Measurements from ENCODE around the gene HACD1.
"Not testable (repeated sequence)": the region's sequence is repeated elsewhere in the genome, so short reads cannot be mapped to it uniquely, and the experiment has no call there.

Gene HACD1

DNA sequence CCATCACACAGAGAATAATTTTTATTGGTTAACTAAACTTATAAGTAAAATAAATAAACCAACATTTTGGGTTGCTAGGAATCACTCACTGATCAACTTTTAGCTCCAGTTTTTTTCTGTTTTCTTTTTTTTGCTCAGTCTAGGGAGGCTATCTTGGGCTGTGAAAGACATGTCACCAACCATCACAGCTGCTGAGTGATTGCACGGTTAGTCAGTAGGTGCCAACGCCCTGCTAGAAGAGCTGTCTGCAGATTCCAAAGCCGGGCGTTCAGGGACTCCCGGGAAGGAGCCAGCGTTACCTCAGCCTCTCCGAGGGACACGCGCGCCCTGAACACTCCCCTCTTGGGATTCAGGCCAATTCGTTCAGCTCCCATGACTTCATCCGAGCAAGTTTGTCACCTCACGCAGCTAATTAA is 26.2 kb upstream of the HACD1 start:
- peak in 1 of 5 donors; percentile 14 for DNase-seq

DNA sequence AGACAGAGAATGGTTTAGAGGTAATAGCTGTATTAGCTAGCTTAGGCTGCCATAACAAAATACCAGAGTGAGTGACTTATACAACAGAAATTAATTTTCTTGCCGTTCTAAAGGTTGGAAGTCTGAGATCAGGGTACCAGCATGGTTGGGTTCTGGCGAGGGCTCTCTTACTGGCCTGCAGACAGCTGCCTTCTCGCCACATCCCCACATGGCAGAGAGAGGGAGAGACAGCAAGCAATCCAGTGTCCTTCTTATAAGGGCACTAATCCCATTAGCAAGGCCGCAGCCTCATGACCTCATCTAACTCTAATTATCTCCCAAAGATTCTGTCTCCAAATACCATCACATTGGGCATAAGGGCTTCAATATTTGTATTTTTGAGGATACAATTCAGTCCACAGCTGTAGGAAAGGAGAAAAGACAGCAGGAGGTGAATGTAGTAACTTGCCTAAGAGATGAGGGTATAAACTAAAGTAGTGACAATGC is 23.2 kb upstream of the HACD1 start:
- DNase-seq = no peak

DNA sequence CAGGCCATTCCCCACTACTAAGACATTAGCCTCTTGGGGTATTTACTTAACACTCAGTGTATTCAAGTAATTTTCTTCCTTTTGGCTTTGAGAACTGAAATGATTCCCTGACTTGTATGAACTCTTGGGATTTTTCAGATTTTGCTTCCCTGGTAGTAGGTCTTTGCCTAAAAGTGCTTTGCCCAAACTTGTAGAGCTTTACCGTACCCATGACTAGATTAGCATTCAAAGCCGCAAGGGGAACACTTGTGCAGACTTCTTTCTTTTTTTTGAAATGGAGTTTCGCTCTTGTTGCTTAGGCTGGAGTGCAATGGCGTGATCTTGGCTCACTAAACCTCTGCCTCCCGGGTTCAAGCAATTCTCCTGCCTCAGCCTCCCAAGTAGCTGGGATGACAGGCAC is 20.7 kb upstream of the HACD1 start:
- DNase-seq = no peak

DNA sequence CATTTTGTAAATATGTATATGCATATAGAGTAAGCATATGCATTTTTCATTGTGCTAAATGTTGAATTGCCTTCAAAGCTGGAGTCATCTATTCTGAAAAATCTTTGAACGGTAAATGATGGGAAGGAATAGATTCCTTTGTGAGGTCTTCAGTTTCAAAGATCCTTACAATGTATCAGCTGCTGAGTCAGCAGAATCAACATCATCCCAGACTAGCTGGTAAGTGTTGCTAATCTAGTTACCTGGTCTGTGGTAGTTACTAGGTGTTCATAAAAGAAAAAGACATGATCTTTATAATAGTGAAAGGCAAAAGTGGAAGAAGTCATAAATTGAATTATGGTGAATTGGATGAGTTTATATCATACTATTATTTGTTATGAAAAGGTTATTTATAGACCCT is 16.2 kb upstream of the HACD1 start:
- no peak for DNase-seq

DNA sequence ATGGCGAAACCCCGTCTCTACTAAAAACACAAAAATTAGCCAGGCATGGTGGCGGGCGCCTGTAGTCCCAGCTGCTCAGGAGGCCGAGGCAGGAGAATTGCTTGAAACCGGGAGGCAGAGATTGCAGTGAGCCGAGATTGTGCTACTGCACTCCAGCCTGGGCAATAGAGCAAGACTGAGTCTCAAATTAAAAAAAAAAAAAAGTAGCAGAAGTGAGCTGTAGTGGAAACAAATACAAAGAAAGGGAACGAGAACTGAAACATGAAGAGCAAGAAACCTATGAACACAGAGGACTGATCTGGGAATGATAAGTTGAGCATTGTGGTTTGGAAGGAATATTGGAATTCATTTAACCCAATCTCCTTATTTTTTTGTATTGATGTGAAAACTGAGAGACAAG is 15.4 kb upstream of the HACD1 start:
- DNase-seq = not testable (repeated sequence)

DNA sequence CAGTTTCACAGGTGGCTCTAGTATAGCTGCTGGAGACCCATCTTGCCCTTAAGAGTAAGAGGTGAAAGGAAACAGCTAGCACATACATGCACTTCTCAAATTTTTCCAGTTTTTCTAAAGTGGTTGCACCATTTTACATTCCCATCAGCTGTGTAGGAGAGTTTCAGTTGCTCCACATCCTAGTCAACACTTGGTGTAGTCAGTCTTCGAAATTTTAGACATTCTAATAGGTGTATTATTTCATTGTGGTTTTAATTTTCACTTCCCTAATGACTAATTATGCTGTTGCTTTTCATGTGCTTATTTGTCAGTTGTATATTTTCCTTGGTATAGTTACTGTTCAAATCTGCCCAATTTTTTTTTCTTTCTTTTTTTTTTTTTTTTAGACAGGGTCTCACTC is 9.5 kb upstream of the HACD1 start:
- no peak for DNase-seq

DNA sequence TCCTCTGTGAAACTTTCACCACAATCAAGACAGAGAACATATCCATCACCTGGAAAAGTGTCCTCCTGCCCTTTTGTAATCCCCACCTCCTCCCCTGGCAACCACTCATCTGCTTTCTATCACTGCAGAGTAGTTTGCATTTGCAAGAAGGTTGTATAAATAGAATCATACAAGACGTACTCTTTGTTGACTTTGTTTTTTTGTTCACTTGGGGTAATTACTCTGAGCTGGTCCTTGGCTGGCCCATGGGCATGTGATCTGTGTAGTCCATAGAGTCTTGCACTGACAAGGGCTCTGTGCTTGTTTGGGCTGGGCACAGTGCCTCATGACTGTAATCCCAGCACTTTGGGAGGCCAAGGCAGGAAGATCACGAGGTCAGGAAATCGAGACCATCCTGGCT is 7.8 kb upstream of the HACD1 start:
- DNase-seq = no peak

DNA sequence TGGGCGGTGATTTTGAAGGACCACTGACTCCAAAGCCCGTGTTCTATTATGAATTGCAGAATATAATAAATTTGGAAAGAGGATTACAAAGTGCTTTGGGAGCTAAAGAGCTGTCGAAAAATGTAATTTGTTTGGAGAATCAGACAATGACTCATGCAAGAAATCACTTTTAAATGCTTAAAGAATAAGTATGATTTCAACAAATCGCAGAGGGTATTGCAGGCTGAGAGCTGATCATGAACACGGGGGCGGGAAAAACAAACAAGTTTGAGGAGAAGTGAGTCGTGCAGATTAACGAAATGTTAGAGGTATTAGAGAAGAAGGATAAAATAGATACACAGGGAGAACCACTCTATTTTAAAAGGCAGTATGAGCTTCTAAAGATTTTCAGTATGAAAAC is 4.9 kb upstream of the HACD1 start:
- DNase-seq = no peak

DNA sequence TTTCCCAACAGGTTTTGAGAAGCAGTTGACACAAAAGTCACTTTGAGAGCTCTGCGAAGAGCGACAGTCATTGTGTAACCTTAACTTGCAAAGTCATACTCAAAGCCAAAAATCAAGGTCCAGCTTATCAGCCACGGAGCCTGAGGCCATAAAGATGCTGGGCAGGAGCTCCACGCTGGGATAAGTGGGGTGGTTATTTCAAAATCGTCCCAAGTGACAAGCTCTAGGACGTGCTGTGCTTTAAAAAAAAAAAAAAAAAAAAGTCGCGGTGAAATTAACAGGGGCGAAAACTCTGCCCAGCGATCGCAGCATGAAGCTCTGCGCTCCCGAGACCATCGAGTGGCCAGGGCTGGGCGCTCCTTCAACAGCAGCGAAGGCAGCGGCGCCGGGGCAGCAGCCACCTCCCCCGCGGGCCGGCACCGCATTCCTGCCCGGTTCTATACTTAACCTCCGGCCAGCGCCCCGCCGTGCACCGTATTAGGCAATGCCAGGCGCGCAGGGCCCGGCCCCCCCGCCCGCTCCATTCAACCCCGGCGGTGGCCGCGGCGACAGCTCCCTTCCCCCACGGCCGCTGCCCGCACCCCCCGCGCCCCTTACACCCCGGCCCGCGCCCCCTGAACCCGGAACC is 657 bp downstream of the HACD1 start:
- peak in 4 of 5 donors; percentile 1 to 12 (median 10) for DNase-seq

DNA sequence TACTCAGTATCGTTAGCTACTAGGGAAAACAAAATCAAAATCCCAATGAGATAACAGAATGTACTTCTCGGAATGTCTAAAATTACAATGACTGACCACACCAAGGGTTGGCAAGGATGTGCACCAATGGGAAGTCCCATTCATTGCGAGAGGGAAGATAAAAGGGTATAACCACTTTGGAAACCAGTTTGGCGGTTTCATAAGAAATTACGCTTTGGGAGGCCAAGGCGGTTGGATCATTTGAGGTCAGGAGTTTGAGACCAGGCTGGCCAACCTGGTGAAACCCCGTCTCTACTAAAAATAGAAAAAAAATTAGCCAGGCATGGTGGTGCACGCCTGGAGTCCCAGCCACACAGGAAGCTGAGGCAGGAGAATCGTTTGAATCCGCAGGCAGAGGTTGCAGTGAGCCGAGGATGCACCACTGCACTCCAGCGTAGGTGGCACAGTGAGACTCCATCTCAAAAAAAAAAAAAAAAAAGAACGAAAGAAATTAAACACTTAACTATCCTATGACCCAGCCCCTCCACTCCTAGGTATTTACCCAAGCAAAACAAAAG is 7.6 kb downstream of the HACD1 start:
- DNase-seq = peak in 1 of 5 donors; percentile 8

DNA sequence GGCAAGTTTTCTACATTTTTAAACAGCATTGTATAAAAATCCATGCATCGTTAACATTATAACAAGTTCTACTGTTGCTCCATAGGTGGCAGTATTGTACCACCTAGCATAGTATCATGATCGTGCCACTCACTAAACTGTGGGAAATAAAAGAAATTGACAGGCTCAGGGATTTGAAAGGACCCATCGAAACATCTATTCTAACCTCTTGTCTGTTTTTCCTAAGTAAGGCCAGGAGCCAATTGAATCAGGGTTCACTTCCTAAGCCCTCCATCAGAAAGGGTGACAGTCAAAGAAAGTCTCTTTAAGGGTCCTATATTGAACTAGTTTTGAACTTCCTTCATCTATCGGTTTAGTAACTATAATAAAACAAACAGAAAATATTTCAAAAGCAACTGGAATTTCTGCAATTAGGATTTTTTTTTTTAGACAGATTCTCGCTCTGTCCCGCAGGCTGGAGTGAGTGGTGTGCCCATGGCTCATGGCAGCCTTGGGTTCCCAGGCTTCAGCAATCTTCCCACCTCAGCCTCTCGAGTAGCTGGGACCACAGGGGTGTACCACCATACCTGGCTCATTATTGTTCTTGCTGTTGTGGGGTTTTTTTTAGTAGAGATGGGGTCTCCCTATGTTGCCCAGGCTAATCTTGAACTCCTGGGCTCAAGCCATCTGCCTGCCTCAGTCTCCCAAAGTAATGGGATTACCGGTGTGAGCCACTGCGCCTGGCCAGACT is 9.4 kb downstream of the HACD1 start:
- peak in 2 of 5 donors; percentile 19 to 57 for DNase-seq

DNA sequence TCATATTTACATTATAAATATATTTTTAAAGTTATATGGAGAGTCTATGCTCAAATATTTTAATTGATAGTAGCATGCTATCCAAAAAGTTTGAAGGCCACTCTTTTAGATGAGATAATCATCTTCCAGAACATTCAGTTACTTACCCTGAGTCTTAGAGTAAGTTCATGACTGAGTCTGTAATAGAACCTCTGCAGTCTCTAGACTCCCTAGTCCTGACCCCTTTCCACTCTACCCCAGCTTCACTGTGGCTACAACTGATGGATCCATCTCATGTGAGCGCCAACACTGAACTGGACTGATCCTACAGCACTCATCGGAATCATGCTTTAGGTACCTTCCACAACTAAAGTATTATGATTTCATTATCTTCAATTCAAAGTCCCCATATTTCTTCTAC is 10.1 kb downstream of the HACD1 start:
- no peak for DNase-seq

DNA sequence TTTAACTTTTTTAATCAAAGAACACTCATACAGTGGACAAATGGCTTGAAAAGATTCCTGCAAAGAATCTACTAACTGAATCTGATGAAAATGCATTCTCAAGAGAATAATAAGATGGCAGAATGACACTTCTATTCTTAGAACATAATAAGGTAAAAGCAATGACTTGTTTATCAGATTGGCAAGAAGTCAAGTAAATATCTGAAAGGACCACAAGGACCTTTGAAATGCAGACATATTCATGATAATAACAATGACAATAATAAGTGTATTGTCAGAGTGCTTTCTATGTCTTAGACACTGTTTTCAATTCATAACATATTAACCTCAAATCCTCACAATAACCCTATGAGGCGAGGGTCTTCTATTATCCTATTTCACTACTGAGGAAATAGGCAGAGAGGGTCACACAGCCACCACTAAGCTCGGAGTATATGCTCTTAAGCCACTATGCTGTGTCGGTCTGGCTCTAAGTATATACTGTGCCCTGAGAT is 10.6 kb downstream of the HACD1 start:
- no peak for DNase-seq

DNA sequence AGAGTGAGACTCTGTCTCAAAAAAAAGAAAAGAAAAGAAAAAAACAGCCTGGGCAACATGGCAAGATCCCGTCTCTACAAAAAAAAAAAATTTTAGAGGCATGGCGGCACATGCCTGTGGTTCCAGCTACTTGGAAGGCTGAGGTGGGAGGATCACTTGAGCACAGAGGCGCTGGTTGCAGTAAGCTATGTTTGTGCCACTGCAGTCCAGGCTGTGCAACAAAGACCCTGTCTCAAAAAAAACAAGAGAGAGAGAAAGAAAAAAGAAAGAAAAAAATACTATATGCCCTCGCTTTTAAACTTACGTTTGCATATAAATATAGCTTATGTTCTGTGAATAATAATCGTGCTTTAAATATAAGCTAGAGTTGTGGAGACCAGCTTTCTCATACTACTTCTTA is 11.2 kb downstream of the HACD1 start:
- DNase-seq = no peak

DNA sequence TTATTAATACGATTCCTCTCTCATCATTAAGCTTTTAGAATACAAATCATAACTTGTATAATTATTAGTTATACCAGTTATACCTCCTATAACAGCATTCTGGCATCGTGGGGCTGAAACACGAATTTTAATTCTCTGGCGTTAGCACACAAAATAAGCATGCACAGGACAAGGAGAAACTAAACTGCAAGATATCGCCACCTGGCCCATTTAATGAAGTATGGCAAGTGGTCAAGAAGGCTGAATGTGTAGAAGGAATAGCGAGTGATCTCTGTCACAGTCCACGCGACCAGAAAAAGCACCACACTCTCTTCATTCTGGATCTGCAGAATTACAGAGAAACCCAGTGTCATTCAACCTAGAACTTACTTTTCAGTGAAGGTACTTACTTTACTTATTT is 18.1 kb downstream of the HACD1 start:
- peak in 1 of 5 donors; percentile 19 for DNase-seq

DNA sequence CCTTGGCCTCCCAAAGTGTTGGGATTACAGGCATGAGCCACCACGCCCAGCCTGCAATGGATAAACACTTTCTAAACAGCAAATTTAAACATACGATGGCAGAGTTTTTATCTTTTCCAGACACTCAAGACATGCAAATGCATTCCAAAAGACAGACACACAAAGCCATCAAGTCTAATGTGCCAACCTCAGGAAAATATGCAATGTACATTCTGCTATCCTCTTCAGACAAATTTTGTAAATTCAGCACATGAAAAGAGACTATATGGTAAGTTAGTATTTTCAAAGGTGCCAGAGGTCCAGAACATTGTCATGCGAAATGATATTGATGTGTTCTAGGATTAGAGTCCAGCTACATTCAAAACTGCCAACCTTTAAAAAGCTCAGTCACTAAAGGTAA is 19.8 kb downstream of the HACD1 start:
- no peak for DNase-seq

DNA sequence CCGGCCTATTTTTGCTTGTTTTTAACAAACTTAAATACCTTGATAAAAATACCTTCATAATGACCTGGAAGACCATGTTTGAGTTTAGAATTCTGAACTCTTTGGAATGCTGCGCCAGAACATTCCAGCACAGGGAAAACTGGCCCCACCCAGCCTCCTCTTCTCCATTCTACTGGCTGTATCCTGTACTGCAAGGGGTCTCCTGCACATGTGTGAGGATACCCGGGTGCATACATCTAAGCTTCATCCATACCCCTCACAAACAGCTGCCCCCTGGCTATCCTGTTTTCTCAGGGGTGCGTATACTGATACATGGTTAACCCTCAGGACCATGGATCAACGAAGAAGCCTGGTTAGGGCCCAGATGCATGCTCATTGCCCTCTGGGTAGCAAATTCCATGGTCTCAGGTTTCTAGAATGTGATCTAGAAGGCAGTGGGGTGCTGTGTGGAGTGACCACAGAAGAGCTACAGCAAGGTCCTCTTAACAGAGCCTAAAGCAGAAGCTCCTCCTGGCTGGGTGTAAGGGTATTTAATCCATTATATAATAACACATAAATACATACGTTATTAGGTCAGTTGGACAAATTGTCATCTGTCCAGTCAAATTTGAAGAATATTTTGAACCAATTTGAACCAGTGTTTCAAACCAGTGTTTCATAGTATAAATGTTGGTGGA is 26.1 kb downstream of the HACD1 start:
- no peak for DNase-seq

DNA sequence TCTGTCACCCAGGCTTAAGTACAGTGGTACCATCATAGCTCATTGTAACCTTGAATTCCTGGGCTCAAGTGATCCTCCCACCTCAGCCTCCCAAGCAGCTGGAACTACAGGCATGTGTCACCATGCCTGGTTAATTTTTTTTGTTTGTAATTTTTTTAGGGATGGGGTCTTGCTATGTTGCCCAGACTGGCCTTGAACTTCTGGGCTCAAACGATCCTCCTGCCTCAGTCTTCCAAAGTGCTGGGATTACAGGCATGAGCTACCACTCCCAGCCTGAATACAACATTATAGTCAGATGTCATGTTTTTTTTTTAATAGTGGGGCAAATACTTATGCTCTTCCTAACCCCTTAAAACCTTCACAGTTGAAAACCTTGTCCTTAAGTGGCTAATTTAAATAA is 27.9 kb downstream of the HACD1 start:
- DNase-seq = not testable (repeated sequence)

DNA sequence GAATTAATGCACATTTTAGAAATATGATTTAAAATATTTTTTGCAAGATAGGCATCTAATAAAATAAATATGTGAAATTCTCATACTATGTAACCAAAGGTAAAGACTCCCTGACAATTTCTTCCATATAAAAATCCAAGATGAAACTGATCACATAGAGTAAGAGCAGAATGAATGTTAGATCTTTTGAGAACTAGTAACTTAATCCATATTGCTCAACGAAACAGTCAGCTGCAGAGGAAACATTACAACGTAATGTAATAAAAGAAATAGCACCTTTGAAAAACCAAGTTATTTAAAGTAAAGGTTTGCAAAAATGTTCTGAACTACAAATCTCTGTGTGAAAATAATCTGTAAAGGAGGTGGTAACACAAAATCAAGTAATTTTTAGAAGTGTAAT is 28.8 kb downstream of the HACD1 start:
- no peak for DNase-seq

DNA sequence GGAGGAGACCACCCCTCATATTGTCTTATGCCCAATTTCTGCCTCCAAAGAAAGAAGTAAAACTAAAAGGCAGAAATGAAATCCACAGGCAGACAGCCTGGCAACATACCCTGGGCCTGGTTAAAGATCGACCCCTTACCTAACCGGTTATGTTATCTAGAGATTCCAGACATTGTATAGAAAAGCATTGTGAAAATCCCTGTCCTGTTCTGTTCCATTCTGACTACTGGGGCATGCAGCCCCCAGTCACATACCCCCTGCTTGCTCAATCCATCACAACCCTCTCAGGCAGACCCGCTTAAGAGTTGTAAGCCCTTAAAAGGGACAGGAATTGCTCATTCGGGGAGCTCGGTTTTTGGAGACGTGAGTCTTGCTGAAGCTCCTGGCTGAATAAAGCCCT is 29.9 kb downstream of the HACD1 start:
- not testable (repeated sequence) for DNase-seq

DNA sequence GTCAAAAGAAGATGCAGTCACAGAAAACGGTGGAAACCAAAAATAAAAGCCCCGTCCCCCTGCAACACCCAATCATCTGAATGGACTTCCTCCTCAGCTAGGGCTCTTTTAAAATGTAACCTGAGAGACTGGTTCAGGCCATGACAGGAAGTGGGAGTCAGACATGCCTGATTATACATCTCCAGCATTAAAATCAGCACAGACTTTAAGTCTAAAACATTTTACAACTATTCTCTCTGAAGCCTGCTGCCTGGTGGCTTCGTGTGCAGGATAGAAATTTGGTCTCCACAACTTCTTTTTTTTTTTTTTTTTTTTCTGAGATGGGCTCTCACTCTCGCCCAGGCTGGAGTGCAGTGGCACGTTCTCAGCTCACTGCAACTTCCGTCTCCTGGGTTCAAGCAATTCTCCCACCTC is 30.3 kb downstream of the HACD1 start:
- peak in 1 of 5 donors; percentile 15 for DNase-seq

DNA sequence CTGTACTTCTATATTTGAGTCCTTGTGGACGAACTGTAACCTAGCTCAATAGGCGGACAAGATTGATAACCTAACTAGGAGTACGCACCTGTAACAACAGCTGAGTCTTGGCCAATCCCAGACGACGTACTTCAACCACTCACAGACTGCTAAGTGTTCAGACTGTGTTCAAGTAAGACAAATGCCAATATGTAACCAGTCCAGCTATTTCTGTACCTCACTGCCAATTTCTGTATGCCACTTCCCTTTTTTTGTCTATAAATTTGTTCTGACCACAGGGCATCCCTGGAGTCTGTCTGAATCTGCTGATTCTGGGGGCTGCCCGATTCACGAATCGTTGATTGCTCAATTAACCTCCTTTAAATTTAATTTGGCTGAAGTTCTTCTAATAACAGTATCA is 32.2 kb downstream of the HACD1 start:
- DNase-seq = no peak

DNA sequence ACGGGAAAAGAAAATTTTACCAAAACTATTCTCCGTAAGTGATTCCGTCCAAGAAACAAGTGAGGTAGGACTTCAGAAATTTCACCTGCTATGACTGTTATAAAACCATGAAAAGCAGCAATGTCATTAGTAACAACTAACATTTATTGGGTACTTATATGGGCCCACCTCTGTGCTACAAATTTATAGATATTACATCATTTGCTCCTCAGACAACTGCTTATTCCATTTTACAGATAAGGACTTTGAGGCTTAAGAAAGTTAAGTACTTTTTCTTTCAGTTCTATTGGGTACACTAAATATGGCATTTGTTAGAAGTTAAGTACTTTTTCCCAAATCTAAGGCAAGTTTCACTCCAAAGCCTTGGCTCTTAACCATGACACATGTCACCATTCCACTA is 36.3 kb downstream of the HACD1 start:
- DNase-seq = no peak

All from T-helper 1 cell (primary cell).